IPS-20b (cell line): ENCODE data around the gene ABHD5.

Experiments used
- H3K27ac ChIP-seq: one replicate; pipeline ENCODE4 v1.5.1; 2013; ENCODE audit warnings: low read length
- H3K27me3 ChIP-seq: 2 replicates; pipeline ENCODE4 v1.6.1; 2013; ENCODE audit warnings: mild to moderate bottlenecking, low read length, inconsistent platforms; ENCODE audit not compliant: insufficient read depth
- H3K36me3 ChIP-seq: 2 replicates; pipeline ENCODE4 v1.6.1; 2013; ENCODE audit warnings: low read depth, mild to moderate bottlenecking, inconsistent platforms, low read length, moderate library complexity; ENCODE audit not compliant: insufficient read depth
- H3K4me1 ChIP-seq: 2 replicates; pipeline ENCODE4 v1.6.1; 2013; ENCODE audit warnings: mild to moderate bottlenecking, control low read depth, inconsistent platforms, low read length, moderate library complexity; ENCODE audit not compliant: insufficient read depth
- H3K4me3 ChIP-seq: 2 replicates; pipeline ENCODE4 v1.5.1; 2013; ENCODE audit warnings: mild to moderate bottlenecking, low read length, inconsistent platforms
- H3K9ac ChIP-seq: 2 replicates; pipeline ENCODE4 v1.6.1; 2013; ENCODE audit warnings: low read depth, mild to moderate bottlenecking, inconsistent platforms, low read length, moderate library complexity
- H3K9me3 ChIP-seq: 2 replicates; pipeline ENCODE4 v1.6.1; 2013; ENCODE audit warnings: mild to moderate bottlenecking, low read depth, low read length, inconsistent platforms; ENCODE audit not compliant: insufficient read depth

The ABHD5 gene

GRCh38 chr3:43727930-43728329, 37.2 kb downstream of the ABHD5 start:
- H3K4me3 ChIP-seq: no peak overlapping the region
- H3K27ac ChIP-seq: no peak overlapping the region
- H3K9me3 ChIP-seq: no peaks in the 10 kb centered on the region
- no peak overlapping the region for H3K9ac ChIP-seq
- no peaks in the 10 kb centered on the region for H3K36me3 ChIP-seq
- no peaks in the 10 kb centered on the region for H3K27me3 ChIP-seq
- H3K4me1 ChIP-seq: peaks cover 4% of the 10 kb centered on the region

GRCh38 chr3:43728476-43728875, 37.7 kb downstream of the ABHD5 start:
- no peak overlapping the region for H3K4me3 ChIP-seq
- H3K9me3 ChIP-seq: no peaks in the 10 kb centered on the region
- no peak overlapping the region for H3K27ac ChIP-seq
- no peaks in the 10 kb centered on the region for H3K27me3 ChIP-seq
- no peaks in the 10 kb centered on the region for H3K36me3 ChIP-seq
- H3K9ac ChIP-seq: no peak overlapping the region
- H3K4me1 ChIP-seq: peaks cover 9% of the 10 kb centered on the region

- no peak overlapping the region for H3K4me3 ChIP-seq
- H3K27ac ChIP-seq: no peak overlapping the region
- no peak overlapping the region for H3K9ac ChIP-seq
- peaks cover 13% of the 10 kb centered on the region for H3K4me1 ChIP-seq
- no peaks in the 10 kb centered on the region for H3K9me3 ChIP-seq
- no peaks in the 10 kb centered on the region for H3K36me3 ChIP-seq
- no peaks in the 10 kb centered on the region for H3K27me3 ChIP-seq
These were observed 38.2 kb downstream of the ABHD5 start for GRCh38 chr3:43728947-43729346.

- no peaks in the 10 kb centered on the region for H3K36me3 ChIP-seq
- H3K9ac ChIP-seq: no peak overlapping the region
- H3K9me3 ChIP-seq: no peaks in the 10 kb centered on the region
- no peaks in the 10 kb centered on the region for H3K27me3 ChIP-seq
- no peak overlapping the region for H3K4me3 ChIP-seq
- no peak overlapping the region for H3K27ac ChIP-seq
- peaks cover 13% of the 10 kb centered on the region for H3K4me1 ChIP-seq
These were observed 39.1 kb downstream of the ABHD5 start for GRCh38 chr3:43729707-43730414.

GRCh38 chr3:43732747-43733425, 42.1 kb downstream of the ABHD5 start:
- H3K4me3 ChIP-seq: no peak overlapping the region
- no peaks in the 10 kb centered on the region for H3K27me3 ChIP-seq
- H3K36me3 ChIP-seq: no peaks in the 10 kb centered on the region
- H3K27ac ChIP-seq: no peak overlapping the region
- no peaks in the 10 kb centered on the region for H3K9me3 ChIP-seq
- H3K9ac ChIP-seq: no peak overlapping the region
- H3K4me1 ChIP-seq: peaks cover 13% of the 10 kb centered on the region

- no peaks in the 10 kb centered on the region for H3K27me3 ChIP-seq
- no peak overlapping the region for H3K4me3 ChIP-seq
- no peaks in the 10 kb centered on the region for H3K36me3 ChIP-seq
- H3K9me3 ChIP-seq: no peaks in the 10 kb centered on the region
- no peak overlapping the region for H3K9ac ChIP-seq
- H3K27ac ChIP-seq: no peak overlapping the region
- peaks cover 13% of the 10 kb centered on the region for H3K4me1 ChIP-seq
These were observed 43.0 kb downstream of the ABHD5 start for GRCh38 chr3:43733459-43734384.

GRCh38 chr3:43734685-43735084, 43.9 kb downstream of the ABHD5 start:
- Histone ChIP-seq H3K9me3 (no peaks in the 10 kb centered on the region), H3K27me3 (no peaks in the 10 kb centered on the region), H3K9ac (no peak overlapping the region), H3K36me3 (no peaks in the 10 kb centered on the region), H3K4me3 (no peak overlapping the region), H3K4me1 (peaks cover 13% of the 10 kb centered on the region), H3K27ac (no peak overlapping the region)

GRCh38 chr3:43735618-43736017, 44.9 kb downstream of the ABHD5 start:
- no peak overlapping the region for H3K9ac ChIP-seq
- H3K4me3 ChIP-seq: no peak overlapping the region
- no peaks in the 10 kb centered on the region for H3K27me3 ChIP-seq
- no peak overlapping the region for H3K27ac ChIP-seq
- no peaks in the 10 kb centered on the region for H3K9me3 ChIP-seq
- peaks cover 13% of the 10 kb centered on the region for H3K4me1 ChIP-seq
- H3K36me3 ChIP-seq: no peaks in the 10 kb centered on the region

- no peak overlapping the region for H3K27ac ChIP-seq
- no peak overlapping the region for H3K9ac ChIP-seq
- no peaks in the 10 kb centered on the region for H3K27me3 ChIP-seq
- no peak overlapping the region for H3K4me3 ChIP-seq
- H3K36me3 ChIP-seq: no peaks in the 10 kb centered on the region
- peaks cover 13% of the 10 kb centered on the region for H3K4me1 ChIP-seq
- H3K9me3 ChIP-seq: no peaks in the 10 kb centered on the region
These were observed 46.1 kb downstream of the ABHD5 start for GRCh38 chr3:43736558-43737440.

- H3K9ac ChIP-seq: no peak overlapping the region
- no peaks in the 10 kb centered on the region for H3K9me3 ChIP-seq
- no peak overlapping the region for H3K27ac ChIP-seq
- no peak overlapping the region for H3K4me3 ChIP-seq
- no peaks in the 10 kb centered on the region for H3K27me3 ChIP-seq
- H3K36me3 ChIP-seq: no peaks in the 10 kb centered on the region
- peaks cover 5% of the 10 kb centered on the region; the same call in 1 of the 2 replicates for H3K4me1 ChIP-seq
These were observed 47.6 kb downstream of the ABHD5 start for GRCh38 chr3:43738305-43738704.

GRCh38 chr3:43742920-43743319, 52.2 kb downstream of the ABHD5 start:
- no peaks in the 10 kb centered on the region for H3K36me3 ChIP-seq
- H3K27me3 ChIP-seq: no peaks in the 10 kb centered on the region
- peaks cover 6% of the 10 kb centered on the region; the same call in 1 of the 2 replicates for H3K9me3 ChIP-seq
- H3K9ac ChIP-seq: no peak overlapping the region
- H3K4me1 ChIP-seq: no peaks in the 10 kb centered on the region
- no peak overlapping the region for H3K27ac ChIP-seq
- no peak overlapping the region for H3K4me3 ChIP-seq
